Right lobe of liver (tissue), 6 donors: ENCODE results near the gene MAGI1. TPM values are rescaled to one million over a fixed set of nuclear protein-coding genes. Genes with fewer than 3 reads are reported as not detected.

Source experiments
- ATAC-seq, 4 donors: fragments of 200-7000 bp; cut with Tn5 transposase; one replicate each; pipeline ENCODE4 v1.9.1; 2020; ENCODE audit warnings: mild to moderate bottlenecking in 4 of 4, moderate library complexity in 4 of 4
- DNase-seq, 3 donors: peaks; one replicate each; pipeline ENCODE4 v3.0.0-alpha.2; 2020
- H3K27ac ChIP-seq, 3 donors: fragments of 200-600 bp; one replicate each; pipeline ENCODE4 v1.8.0; 2022
- H3K27me3 ChIP-seq, 2 donors: fragments of 200-600 bp; one replicate each; pipeline ENCODE4 v1.8.0; 2022
- H3K36me3 ChIP-seq, 4 donors: fragments of 200-600 bp; sonication (generic) in 1 of 4; one replicate each; pipeline versions ENCODE4 v1.5.1 to v1.8.0; 2017 to 2022; ENCODE audit warnings: control low read depth in 1 of 4
- H3K4me1 ChIP-seq, 4 donors: fragments of 200-600 bp; sonication (generic) in 1 of 4; one replicate each; pipeline versions ENCODE4 v1.5.1 to v1.8.0; 2017 to 2022; ENCODE audit warnings: control low read depth in 1 of 4
- H3K4me3 ChIP-seq, 3 donors: fragments of 200-600 bp; one replicate each; pipeline ENCODE4 v1.8.0; 2022
- H3K9me3 ChIP-seq, 4 donors: fragments of 200-600 bp; sonication (generic) in 1 of 4; one replicate each; pipeline versions ENCODE4 v1.5.1 to v1.8.0; 2017 to 2022; ENCODE audit warnings: control low read depth in 1 of 4
- CTCF ChIP-seq, 4 donors: fragments of 200-600 bp in 3 of 4; fragments of 450-650 bp in 1 of 4; IDR thresholded peaks; one replicate each; pipeline versions ENCODE4 v1.5.1 to v1.8.0; 2016 to 2022; ENCODE audit warnings: antibody characterized with exemption in 4 of 4, mild to moderate bottlenecking in 2 of 4
- POLR2A ChIP-seq: fragments of 450-650 bp; IDR thresholded peaks from one replicate; pipeline ENCODE4 v1.6.1; 2017; ENCODE audit warnings: antibody characterized with exemption, mild to moderate bottlenecking
- WGBS: methylation state at CpG from one replicate; pipeline ENCODE4 v1.1.6; 2018; ENCODE audit warnings: low coverage, low lambda C conversion rate; ENCODE audit not compliant: insufficient coverage; ENCODE audit errors: missing lambda C conversion rate; 5-methylcytosine and 5-hydroxymethylcytosine counted together
- intact Hi-C, 2 donors: fragments of 100-400 bp; cut with DNase I; formaldehyde crosslinking; loops; one replicate each; pipeline versions ENCODE4 v1.11.2 to v1.14.1; 2022
- total RNA-seq, 6 experiments: library from RNA; depleted of rRNA in 2 of 6; stranded (reverse); fragments of >200 nt in 2 of 6; fragmentation: NEBNext Ultra II Directional in 3 of 6; extraction: Animal tissue kit (Norgen Biotek cat#: 25700) in 3 of 6; gene quantifications; one replicate each; pipeline versions ENCODE4 v1.1.0 to v1.2.4, GENCODE V29; 2016 to 2023
- donor health status: DM: no; HTN: yes; CAD: no.
- donor health status: DM: no; HTN: no; CAD: no.
- donor health status: DM: no; HTN: no; CAD: no.
- donor health status: DM: no; HTN: yes; CAD: no.
- donor health status: DM: no; HTN: yes; CAD: no.

MAGI1 gene
- total RNA-seq, 6 experiments from 2014 or later, result 22.6 to 37.7 (median 26.9) TPM

GRCh38 chr3:65783117-65783516 is 255.6 kb downstream of the MAGI1 start:
- DNase-seq, result no peak
- peaks cover 0 to 6% (median 0%) of the 10 kb centered on the region in 4 donors for H3K4me1 ChIP-seq
- no peaks in the 10 kb centered on the region for H3K36me3 ChIP-seq
- intact Hi-C loops, result no loop called here
- H3K27me3 ChIP-seq, result no peaks in the 10 kb centered on the region
- no peaks in the 10 kb centered on the region for H3K9me3 ChIP-seq
- ATAC-seq, result peak in 1 of 4 donors; percentile 22
- H3K27ac ChIP-seq, result no peak overlapping the region
- H3K4me3 ChIP-seq, result no peak overlapping the region
- WGBS, result 84% methylated on average over 3 of the region's 3 CpGs
- no peak for TF ChIP-seq CTCF (IDR thresholded peaks at IDR 0.05)
- TF ChIP-seq POLR2A, result no peak

DNA sequence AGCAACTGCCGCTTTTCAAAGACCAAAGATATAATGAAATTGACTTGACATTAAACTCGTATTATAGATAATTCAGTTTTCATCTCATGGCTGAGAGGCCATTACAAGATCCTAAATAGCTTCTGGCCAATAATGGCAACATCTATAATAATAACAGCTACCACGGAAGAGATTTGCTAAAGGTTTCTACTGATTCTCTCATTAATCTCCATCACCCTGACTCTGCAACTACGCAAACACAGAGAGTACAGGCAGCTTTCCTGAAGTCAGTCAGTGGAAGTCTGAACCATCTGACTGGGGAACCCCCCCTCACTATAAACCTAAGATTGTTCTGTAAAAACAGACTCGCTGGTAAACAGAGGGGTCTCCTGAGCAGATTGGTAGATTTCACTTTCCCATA is 257.1 kb downstream of the MAGI1 start:
- intact Hi-C loops, result no loop called here
- H3K4me1 ChIP-seq, result peaks cover 0 to 6% (median 0%) of the 10 kb centered on the region in 4 donors
- H3K4me3 ChIP-seq, result no peak overlapping the region
- no peak for TF ChIP-seq CTCF (IDR thresholded peaks at IDR 0.05)
- TF ChIP-seq POLR2A, result no peak
- no peaks in the 10 kb centered on the region for H3K27me3 ChIP-seq
- ATAC-seq (no peak), DNase-seq (no peak)
- WGBS, result 97% methylated on average over 5 of the region's 5 CpGs
- no peaks in the 10 kb centered on the region for H3K9me3 ChIP-seq
- no peak overlapping the region for H3K27ac ChIP-seq
- H3K36me3 ChIP-seq, result no peaks in the 10 kb centered on the region

- TF ChIP-seq POLR2A (no peak), CTCF (IDR thresholded peaks at IDR 0.05) (no peak)
- intact Hi-C loops, result no loop called here
- H3K27ac ChIP-seq, result no peak overlapping the region
- peaks cover 0 to 6% (median 0%) of the 10 kb centered on the region in 4 donors for H3K4me1 ChIP-seq
- no peaks in the 10 kb centered on the region for H3K36me3 ChIP-seq
- no peaks in the 10 kb centered on the region for H3K27me3 ChIP-seq
- H3K4me3 ChIP-seq, result no peak overlapping the region
- ATAC-seq, result no peak
- no peak for DNase-seq
- no peaks in the 10 kb centered on the region for H3K9me3 ChIP-seq
- WGBS, result 96% methylated on average over 2 of the region's 2 CpGs
These were observed 259.3 kb downstream of the MAGI1 start for GRCh38 chr3:65779390-65779789.

- Histone ChIP-seq H3K27ac (no peak overlapping the region), H3K36me3 (no peaks in the 10 kb centered on the region), H3K4me1 (peaks cover 0 to 6% (median 0%) of the 10 kb centered on the region in 4 donors), H3K27me3 (no peaks in the 10 kb centered on the region), H3K4me3 (no peak overlapping the region), H3K9me3 (no peaks in the 10 kb centered on the region)
- TF ChIP-seq POLR2A, result no peak
- TF ChIP-seq CTCF (IDR thresholded peaks at IDR 0.05), result no peak
- ATAC-seq, result no peak
- no peak for DNase-seq
- intact Hi-C loops, result no loop called here
- WGBS, result 100% methylated on average over 2 of the region's 2 CpGs
These were observed 259.8 kb downstream of the MAGI1 start for GRCh38 chr3:65778968-65779367.

DNA sequence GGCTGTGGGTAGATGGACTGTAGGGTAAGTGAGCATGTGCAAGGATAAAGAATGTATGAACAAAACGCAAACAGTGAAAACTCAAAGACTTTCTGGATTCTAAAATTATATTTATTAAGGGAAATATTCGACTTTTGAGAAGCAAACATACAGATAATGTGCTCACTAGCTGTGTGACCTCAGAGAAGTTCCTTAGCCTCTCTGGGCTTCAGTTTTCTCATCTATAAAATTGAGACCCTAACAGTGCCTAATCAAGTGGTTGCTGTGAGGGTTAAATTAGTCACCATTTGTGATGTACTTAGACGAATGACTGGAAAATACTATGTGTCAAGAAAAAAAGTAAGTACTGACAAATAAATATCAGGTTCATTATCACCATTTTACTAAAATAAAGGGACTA is 261.7 kb downstream of the MAGI1 start:
- H3K27ac ChIP-seq, result no peak overlapping the region
- WGBS, result 65% methylated on average over 3 of the region's 3 CpGs
- no peak for DNase-seq
- H3K4me3 ChIP-seq, result no peak overlapping the region
- ATAC-seq, result no peak
- TF ChIP-seq POLR2A (no peak), CTCF (IDR thresholded peaks at IDR 0.05) (no peak)
- intact Hi-C loops, result no loop called here
- H3K27me3 ChIP-seq, result no peaks in the 10 kb centered on the region
- H3K4me1 ChIP-seq, result no peaks in the 10 kb centered on the region
- no peaks in the 10 kb centered on the region for H3K9me3 ChIP-seq
- H3K36me3 ChIP-seq, result no peaks in the 10 kb centered on the region
